HG03575 (cell line): ENCODE data around the gene CHN1.

Experiments used
- ATAC-seq: cut with Tn5 transposase; IDR thresholded peaks from one replicate; pipeline ENCODE4 v1.9.1; 2021; ENCODE audit not compliant: unreplicated experiment, insufficient number of reproducible peaks, low FRiP score; ENCODE audit errors: extremely low read depth

The CHN1 gene

GRCh38 chr2:174805803-174806202, 199.4 kb downstream of the CHN1 start:
- ATAC-seq = no peak

DNA sequence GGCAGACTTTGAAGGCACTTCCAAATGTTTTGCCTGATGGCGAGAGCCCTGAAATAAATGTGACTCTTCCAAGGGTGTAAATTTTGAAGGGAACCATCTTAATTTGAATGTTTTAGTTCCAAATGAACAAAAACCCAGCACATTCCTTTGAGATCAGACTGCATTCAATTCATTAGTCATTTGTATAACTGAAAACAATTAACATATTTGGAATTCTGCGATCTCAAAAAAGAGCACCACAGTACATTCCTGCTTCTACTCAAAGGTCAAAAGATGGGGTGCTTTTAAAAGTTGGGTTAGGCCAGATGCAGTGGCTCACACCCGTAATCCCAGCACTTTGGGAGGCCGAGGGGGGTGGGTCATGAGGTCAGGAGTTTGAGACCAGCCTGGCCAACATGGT, 202.7 kb downstream of the CHN1 start:
- no peak for ATAC-seq

GRCh38 chr2:174800436-174801205, 204.6 kb downstream of the CHN1 start:
- no peak for ATAC-seq

DNA sequence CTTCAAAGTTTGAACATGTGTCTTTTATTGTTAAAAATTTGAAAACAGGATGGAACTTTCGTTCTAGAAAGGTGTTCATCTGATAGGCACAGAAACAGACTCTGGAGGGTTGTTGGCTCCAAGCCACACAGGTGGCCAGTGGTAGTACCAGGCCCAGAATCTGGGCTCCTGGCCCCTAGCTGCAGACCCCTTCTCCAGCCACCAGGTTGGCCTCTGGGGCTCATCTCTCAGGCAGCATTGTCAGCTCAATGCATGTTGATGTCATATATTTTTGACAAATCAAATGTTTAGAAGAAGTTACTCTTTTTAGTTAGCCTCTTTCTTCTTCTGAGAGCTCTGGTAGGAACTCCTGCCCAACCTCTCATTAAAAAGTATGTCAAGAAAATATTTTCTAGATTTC, 206.4 kb downstream of the CHN1 start:
- ATAC-seq = no peak

DNA sequence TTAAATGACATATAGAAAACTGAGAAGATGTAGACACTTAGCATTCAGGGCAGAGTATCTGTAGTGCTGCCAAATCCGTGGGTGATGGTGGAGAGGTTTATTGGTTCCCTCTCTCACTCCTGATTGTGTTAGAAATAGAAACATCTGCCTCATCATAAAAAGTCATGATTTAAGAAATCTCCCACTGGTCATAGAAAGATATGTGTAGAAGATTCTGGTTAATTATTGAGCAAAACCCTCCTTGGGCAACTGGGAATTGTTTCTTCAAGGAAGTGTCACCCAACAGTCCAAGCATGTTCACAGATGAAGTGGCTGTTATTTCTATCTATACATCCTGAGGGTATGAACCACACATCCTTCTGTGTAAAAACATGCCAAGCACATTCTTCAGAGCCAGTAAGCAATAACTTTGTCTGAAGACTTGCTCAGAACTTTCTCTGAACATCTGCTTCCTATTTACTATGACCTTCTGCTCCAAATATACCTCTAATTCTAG, 207.4 kb downstream of the CHN1 start:
- no peak for ATAC-seq

DNA sequence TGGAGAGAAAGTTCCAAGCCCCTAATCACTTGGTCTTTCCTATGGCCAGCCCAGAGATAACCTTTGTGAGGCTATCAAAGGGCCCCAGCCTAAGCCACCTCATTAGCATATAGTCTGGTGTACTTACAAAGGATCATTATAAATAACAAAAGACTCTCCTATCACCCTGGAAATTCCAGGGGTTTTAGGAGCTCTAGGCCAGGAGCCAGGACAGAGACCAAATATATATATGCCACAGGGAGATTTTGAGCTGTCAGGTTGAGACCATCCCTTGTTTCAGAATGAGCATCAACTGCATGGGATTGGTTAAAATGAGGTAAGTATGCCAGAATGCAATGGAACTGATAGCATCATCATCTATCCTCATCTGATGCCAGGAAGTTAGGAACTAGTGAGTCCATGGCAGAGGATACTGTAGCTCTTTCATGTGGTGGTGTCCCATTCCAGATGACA, 208.8 kb downstream of the CHN1 start:
- ATAC-seq = no peak

GRCh38 chr2:174794851-174795374, 210.3 kb downstream of the CHN1 start:
- ATAC-seq = no peak

GRCh38 chr2:174792309-174793025, 212.7 kb downstream of the CHN1 start:
- no peak for ATAC-seq

- no peak for ATAC-seq
These were observed 213.4 kb downstream of the CHN1 start for GRCh38 chr2:174791746-174792280.

DNA sequence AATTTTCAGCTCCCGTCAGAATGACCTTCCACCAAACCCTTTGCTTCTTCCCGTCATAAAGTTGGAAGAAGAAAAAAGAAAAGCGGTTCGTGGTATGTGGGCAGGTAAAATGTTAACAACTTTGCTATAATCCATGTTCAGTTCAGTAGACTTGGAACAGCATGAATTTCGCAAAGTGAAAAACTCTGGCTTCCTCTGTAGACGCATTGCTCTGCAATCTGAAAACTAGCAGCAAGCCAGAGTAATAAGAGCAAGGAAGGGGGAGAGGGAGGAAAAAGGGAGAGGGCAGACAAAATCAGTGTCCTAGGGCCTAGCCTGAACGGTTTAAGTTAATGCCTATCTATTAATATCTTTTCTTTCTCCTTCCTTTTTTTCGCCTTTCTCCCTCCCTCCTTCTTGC, 214.2 kb downstream of the CHN1 start:
- ATAC-seq = no peak

DNA sequence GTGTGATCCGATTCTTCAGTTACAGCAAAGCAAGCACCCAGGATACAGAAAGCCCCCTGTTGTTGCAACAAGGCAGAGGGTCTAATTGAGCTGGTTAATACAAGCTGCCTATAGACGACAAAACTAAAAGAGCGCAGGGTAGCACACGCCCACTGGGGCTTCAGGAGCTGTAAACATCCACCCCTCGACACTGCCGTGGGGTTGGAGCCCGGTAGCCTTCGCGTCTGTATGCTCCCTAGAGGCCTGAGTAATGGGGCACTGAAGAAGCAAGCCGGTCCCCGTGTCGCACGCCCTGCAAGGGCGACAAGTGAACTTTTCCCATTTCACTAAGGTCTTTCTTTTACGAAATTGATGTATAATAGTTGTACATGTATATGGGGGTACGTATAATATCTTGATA, 216.2 kb downstream of the CHN1 start:
- no peak for ATAC-seq

- ATAC-seq = no peak
These were observed 216.8 kb downstream of the CHN1 start for GRCh38 chr2:174788291-174788929.

DNA sequence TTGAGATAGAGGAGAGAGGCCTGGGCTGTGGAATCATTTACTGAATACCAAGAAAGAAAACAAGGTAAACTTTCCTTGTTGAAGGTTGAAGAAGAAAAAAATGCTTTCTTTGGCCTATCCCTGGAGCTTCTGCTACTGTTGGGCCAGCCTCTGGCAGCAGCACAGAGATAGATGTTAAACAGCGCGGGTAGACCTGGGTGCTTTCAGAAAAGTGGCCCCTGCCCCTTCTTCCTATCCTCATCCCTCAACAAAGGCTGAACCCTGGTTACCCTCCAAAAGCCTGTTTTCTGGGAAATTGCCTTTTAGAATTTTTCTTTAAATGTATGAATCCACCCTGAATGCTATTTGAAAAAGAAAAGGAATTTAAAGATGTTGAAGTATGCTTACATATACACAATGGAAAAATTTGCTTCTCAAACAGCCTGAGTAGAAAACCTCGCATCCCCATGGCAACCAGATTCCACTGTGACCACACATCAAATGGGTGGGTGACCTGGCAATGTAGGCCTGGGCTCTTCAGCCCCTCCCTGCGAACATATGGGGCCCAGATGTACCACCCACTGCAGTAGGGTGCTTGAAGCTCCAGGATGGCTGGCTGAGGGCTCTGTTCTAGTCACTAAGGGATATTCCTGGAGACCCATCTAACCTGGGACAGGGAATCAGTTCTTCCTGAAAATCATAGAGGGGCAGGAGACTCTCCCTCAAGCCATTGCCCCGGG, 217.5 kb downstream of the CHN1 start:
- ATAC-seq = no peak

DNA sequence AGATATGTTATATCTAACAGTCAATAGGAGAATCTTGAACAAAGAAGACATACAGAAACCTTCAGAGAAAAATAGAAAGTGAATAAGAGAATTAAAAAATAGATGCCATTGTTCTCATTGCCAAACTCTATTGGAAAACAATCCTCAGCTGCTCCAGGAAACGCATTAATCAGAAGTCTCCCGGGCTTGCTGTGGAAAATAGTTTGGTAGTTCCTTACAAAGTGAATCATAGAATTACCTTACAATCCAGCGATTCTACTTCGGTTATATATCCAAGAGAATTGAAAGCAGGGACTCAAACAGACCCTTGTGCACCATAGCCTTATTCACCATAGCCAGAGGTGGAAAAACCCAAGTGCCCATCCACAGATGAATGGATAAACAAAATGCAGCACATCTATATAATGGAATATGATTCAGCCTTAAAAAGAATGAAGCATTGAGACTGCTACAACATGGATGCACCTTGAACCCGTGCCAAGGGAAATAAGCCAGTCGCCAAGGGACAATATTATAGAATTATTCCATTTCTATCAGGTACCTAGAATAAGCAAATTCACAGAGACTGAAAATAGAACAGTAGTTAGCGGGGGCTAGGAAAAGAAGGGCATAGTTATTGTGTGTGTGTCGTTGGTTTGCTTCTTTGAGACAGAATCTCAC, 219.0 kb downstream of the CHN1 start:
- no peak for ATAC-seq

GRCh38 chr2:174785481-174785880, 219.7 kb downstream of the CHN1 start:
- ATAC-seq = no peak

DNA sequence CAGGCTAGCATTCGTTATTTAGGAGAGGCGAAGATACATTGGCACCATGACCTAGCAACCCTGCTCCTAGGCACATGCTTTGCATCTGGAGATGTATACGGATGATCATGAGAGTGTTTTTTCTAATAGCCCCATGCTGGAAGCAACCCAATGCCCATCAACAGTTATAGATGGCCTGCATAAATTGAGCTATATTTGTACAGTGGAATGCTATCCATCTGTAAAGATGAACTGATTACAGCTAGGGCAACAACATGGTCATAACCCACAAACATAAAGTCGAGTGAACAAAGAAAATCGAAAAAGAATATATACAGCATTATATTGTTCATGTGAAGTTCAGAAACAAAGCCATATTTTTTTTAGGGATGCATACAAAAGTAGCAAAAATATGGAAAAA, 220.3 kb downstream of the CHN1 start:
- no peak for ATAC-seq

DNA sequence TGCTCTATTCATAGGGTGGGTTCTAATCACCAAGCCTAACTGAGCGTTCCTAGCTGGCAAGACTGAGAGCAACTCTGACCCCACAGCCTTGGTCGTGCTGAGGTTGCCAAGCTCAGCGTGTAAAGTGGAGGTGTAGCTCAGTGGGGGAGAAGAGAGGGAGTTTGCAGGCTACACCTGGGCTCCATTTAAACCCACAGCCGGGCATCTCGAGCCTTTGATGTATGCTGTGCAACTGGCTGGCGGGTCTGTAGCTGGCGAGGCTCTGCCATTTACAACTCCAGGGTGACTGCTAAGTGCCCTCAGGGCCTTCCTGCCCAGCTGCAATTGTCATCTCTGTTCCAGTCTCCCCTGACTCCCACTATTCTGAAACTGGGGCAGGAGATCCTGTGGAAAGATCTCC, 220.9 kb downstream of the CHN1 start:
- ATAC-seq = no peak

GRCh38 chr2:174781996-174782395, 223.2 kb downstream of the CHN1 start:
- ATAC-seq = no peak
